ENCODE results near the gene ATP5MC2.

Gene ATP5MC2

DNA sequence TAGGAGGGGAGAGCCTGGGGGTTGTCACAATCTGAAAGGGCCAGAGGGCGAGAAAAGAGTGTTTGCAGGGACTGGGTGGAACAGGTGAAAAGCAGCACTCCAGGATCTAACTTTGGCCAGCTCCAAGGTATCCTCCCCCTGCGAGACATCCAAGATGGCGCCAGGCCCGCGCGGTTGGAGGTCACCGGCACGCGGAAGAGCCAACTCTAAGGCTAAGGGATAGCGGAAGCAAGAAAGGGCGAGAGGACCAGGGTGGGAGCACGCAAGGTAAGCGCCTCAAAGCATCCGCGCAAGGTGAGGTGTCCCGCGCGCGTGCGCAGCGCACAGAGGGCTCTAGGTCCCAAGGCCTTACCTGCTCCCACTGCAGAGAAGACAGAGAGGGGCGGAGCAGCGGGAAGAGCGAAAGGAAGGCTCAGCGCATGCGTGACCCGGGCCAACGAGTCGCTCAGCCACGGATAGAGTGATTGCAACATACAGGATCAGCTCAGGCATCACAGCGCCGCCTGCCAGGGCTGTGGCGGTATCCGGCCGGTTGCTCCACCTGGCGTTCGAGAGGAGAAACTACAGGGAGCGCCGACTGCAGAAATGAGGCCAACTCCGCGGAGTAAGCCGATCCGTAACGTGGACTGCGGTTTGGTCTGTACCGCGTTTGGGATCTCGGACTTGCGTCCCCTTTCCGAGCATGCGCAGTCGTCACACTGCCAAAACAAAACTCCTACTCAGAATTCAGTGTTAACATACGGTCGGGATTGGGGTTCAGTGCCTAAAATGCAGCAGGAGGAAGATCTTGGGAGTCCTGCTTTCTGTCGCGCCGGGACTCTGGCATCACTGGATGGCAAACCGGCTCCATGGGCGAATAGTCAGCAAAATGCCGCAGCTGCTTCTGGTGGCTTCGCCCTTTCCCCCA, at the start of gene ATP5MC2:
ATP5MC2 (minus strand) TSS at position 383 of the 907 bp plus-strand sequence. CDS start 3,469 bp downstream, outside the sequence.
- Histone ChIP-seq H3K36me3 (ENCODE audit: low read length) (peaks cover 10% of the 10 kb centered on the region), H3K27ac (ENCODE audit: low read depth, low read length) (peak within 1 kb of the TSS; percentile 66), H3K9me3 (ENCODE audit: insufficient read depth, low read length) (no peaks in the 10 kb centered on the region), H4K20me1 (ENCODE audit: low read depth, low read length) (no peaks in the 10 kb centered on the region), H3K27me3 (ENCODE audit: low read length) (no peaks in the 10 kb centered on the region), H3K4me2 (ENCODE audit: low read depth, low read length, poor library complexity, severe bottlenecking) (peak within 1 kb of the TSS; percentile 95), H3K4me3 (ENCODE audit: insufficient read depth, low read length, poor library complexity, severe bottlenecking) (peak within 1 kb of the TSS; percentile 82), H2AFZ (ENCODE audit: low read depth, low read length, severe bottlenecking) (peak within 1 kb of the TSS; percentile 100), H3K9ac (ENCODE audit: low read length) (peak within 1 kb of the TSS; percentile 69), H3K79me2 (ENCODE audit: insufficient read depth, low read length) (peaks cover 19% of the 10 kb centered on the region), H3F3A (ENCODE audit: insufficient read depth) (no peaks in the 10 kb centered on the region), H3K9me2 (replicated peaks; ENCODE audit: insufficient read depth, low read length) (no peaks in the 10 kb centered on the region)
- no peak for TF ChIP-seq EZH2phosphoT487 (conservative IDR thresholded peaks at IDR 0.05; ENCODE audit: low read length)
- TF ChIP-seq, protein P1, sequence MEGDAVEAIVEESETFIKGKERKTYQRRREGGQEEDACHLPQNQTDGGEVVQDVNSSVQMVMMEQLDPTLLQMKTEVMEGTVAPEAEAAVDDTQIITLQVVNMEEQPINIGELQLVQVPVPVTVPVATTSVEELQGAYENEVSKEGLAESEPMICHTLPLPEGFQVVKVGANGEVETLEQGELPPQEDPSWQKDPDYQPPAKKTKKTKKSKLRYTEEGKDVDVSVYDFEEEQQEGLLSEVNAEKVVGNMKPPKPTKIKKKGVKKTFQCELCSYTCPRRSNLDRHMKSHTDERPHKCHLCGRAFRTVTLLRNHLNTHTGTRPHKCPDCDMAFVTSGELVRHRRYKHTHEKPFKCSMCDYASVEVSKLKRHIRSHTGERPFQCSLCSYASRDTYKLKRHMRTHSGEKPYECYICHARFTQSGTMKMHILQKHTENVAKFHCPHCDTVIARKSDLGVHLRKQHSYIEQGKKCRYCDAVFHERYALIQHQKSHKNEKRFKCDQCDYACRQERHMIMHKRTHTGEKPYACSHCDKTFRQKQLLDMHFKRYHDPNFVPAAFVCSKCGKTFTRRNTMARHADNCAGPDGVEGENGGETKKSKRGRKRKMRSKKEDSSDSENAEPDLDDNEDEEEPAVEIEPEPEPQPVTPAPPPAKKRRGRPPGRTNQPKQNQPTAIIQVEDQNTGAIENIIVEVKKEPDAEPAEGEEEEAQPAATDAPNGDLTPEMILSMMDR (IDR thresholded peaks at IDR 0.05; ENCODE audit: insufficient read depth, low read length, poor library complexity, severe bottlenecking), result peak; percentile 99

DNA sequence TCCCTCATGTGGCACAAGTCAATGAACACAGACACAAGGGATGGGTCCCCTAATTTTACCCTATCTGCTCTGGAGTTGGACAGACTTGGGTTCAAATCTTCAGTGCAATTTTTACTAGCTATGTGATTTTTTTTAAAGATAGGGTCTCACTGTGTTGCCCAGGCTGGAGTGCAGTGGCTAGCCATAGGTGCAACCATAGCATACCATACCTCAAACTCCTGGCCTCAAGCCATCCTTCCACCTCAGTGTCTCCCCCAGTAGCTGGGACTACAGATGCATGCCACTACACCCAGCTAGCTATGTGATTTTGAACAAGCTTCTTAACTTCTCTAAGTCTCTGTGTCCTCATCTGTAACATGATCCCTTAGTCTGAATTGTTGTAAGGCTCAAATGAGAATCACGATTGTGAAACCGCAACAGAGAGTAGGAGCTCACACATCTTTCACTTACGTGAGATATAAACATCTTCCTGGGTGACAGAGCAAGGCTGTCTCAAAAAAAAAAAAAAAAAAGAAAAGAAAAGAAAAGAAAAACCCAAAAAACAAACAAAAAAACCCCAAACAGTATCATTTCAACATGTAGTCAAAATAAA, 46.7 kb upstream of the ATP5MC2 start:
- Histone ChIP-seq H3K9ac (ENCODE audit: low read length) (no peak overlapping the region), H4K20me1 (ENCODE audit: low read depth, low read length) (no peaks in the 10 kb centered on the region), H3F3A (ENCODE audit: insufficient read depth) (no peaks in the 10 kb centered on the region), H3K36me3 (ENCODE audit: low read length) (no peaks in the 10 kb centered on the region), H3K9me2 (replicated peaks; ENCODE audit: insufficient read depth, low read length) (no peaks in the 10 kb centered on the region), H3K4me3 (ENCODE audit: insufficient read depth, low read length, poor library complexity, severe bottlenecking) (no peak overlapping the region), H3K27me3 (ENCODE audit: low read length) (no peaks in the 10 kb centered on the region), H2AFZ (ENCODE audit: low read depth, low read length, severe bottlenecking) (no peak overlapping the region), H3K27ac (ENCODE audit: low read depth, low read length) (no peak overlapping the region), H3K9me3 (ENCODE audit: insufficient read depth, low read length) (no peaks in the 10 kb centered on the region), H3K4me2 (ENCODE audit: low read depth, low read length, poor library complexity, severe bottlenecking) (no peak overlapping the region), H3K79me2 (ENCODE audit: insufficient read depth, low read length) (no peaks in the 10 kb centered on the region)
- no peak for TF ChIP-seq EZH2phosphoT487 (conservative IDR thresholded peaks at IDR 0.05; ENCODE audit: low read length)
- TF ChIP-seq, protein P1 (IDR thresholded peaks at IDR 0.05; ENCODE audit: insufficient read depth, low read length, poor library complexity, severe bottlenecking), result no peak

DNA sequence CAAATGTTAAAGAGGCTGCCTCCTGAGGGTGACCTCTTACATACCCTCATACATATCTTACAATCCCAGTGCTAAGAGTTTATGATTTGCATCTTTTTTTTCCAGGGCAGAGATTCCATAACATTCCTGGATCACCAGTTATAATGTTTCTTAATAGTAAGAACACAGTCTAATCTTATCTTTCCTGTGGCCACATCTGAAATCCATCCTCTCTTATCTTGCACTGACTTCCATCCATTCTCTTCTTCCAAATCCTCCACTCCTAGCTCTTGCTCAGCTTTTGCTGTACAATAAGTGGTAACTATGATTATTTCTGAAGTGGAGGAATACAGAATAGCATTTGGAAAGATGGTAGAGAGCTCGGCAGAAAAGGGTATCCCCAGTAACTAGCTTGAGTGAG, 45.1 kb upstream of the ATP5MC2 start:
- H4K20me1 ChIP-seq (ENCODE audit: low read depth, low read length), result no peaks in the 10 kb centered on the region
- H3K4me3 ChIP-seq (ENCODE audit: insufficient read depth, low read length, poor library complexity, severe bottlenecking), result no peak overlapping the region
- H3K36me3 ChIP-seq (ENCODE audit: low read length), result no peaks in the 10 kb centered on the region

More for the DNA sequence above, 45.1 kb upstream of the ATP5MC2 start:
- H3K27me3 ChIP-seq (ENCODE audit: low read length), result no peaks in the 10 kb centered on the region
- no peaks in the 10 kb centered on the region for H3K9me2 ChIP-seq (replicated peaks; ENCODE audit: insufficient read depth, low read length)
- no peaks in the 10 kb centered on the region for H3K9me3 ChIP-seq (ENCODE audit: insufficient read depth, low read length)
- H3K4me2 ChIP-seq (ENCODE audit: low read depth, low read length, poor library complexity, severe bottlenecking), result no peak overlapping the region
- H2AFZ ChIP-seq (ENCODE audit: low read depth, low read length, severe bottlenecking), result no peak overlapping the region
- no peak overlapping the region for H3K27ac ChIP-seq (ENCODE audit: low read depth, low read length)
- H3F3A ChIP-seq (ENCODE audit: insufficient read depth), result no peaks in the 10 kb centered on the region
- H3K79me2 ChIP-seq (ENCODE audit: insufficient read depth, low read length), result no peaks in the 10 kb centered on the region
- TF ChIP-seq, protein P1 (IDR thresholded peaks at IDR 0.05; ENCODE audit: insufficient read depth, low read length, poor library complexity, severe bottlenecking), result no peak
- no peak for TF ChIP-seq EZH2phosphoT487 (conservative IDR thresholded peaks at IDR 0.05; ENCODE audit: low read length)
- H3K9ac ChIP-seq (ENCODE audit: low read length), result no peak overlapping the region

Measured in SU-DHL-6 (cell line).